ENCODE data around the gene NHEJ1.
A peak's percentile ranks its signal among the peaks of the same experiment; 100 is the strongest.
"Not testable (repeated sequence)": the region's sequence is repeated elsewhere in the genome, so short reads cannot be mapped to it uniquely, and the experiment has no call there.

Gene NHEJ1

GRCh38 chr2:219205981-219206327 is 45.3 kb upstream of the NHEJ1 start:
- H3K4me2 ChIP-seq (ENCODE audit: low read length): peak overlapping the region; percentile 86
- H3K36me3 ChIP-seq (ENCODE audit: insufficient read depth, low read length): peaks cover 35% of the 10 kb centered on the region; the same call in 1 of the 2 replicates
- H3F3A ChIP-seq (ENCODE audit: insufficient read depth, low read length): 0 out of 2 replicates have a peak, but pooled peaks cover 3% of the 10 kb centered on the region
- TF ChIP-seq CTCF (IDR thresholded peaks at IDR 0.05; ENCODE audit: low read length): no peak
- no peak for TF ChIP-seq EZH2 (IDR thresholded peaks at IDR 0.05; ENCODE audit: borderline replicate concordance, low read length)
- peak overlapping the region; percentile 24; the same call in 1 of the 2 replicates for H2AFZ ChIP-seq (ENCODE audit: low read length)
- peak overlapping the region; percentile 82 for H3K9ac ChIP-seq (ENCODE audit: low read length)
- peak overlapping the region; percentile 72 for H3K27ac ChIP-seq (ENCODE audit: low read depth, low read length, poor library complexity, severe bottlenecking)
- H3K9me3 ChIP-seq (ENCODE audit: low read length): peaks cover 6% of the 10 kb centered on the region; the same call in 1 of the 2 replicates
- H3K27me3 ChIP-seq (ENCODE audit: insufficient read depth, low read length): no peaks in the 10 kb centered on the region
- H3K4me1 ChIP-seq (ENCODE audit: insufficient read depth, low read length, severe bottlenecking): peaks cover 21% of the 10 kb centered on the region
- no peaks in the 10 kb centered on the region for H4K20me1 ChIP-seq (ENCODE audit: insufficient read depth, low read length)
- no peaks in the 10 kb centered on the region for H3K9me2 ChIP-seq (ENCODE audit: low read depth, low read length)
- H3K4me3 ChIP-seq (ENCODE audit: low read depth, low read length, poor library complexity, severe bottlenecking): peak overlapping the region; percentile 70
- H3K79me2 ChIP-seq (ENCODE audit: insufficient read depth, low read length): no peaks in the 10 kb centered on the region

- TF ChIP-seq CTCF (IDR thresholded peaks at IDR 0.05; ENCODE audit: low read length) (no peak), EZH2 (IDR thresholded peaks at IDR 0.05; ENCODE audit: borderline replicate concordance, low read length) (no peak)
- Histone ChIP-seq H3K9me3 (ENCODE audit: low read length) (peaks cover 6% of the 10 kb centered on the region; the same call in 1 of the 2 replicates), H3K4me3 (ENCODE audit: low read depth, low read length, poor library complexity, severe bottlenecking) (no peak overlapping the region)
Measured at GRCh38 chr2:219205165-219205538, 44.5 kb upstream of the NHEJ1 start.

GRCh38 chr2:219204425-219205164 is 44.0 kb upstream of the NHEJ1 start:
- H2AFZ ChIP-seq (ENCODE audit: low read length): no peak overlapping the region
- no peak for TF ChIP-seq CTCF (IDR thresholded peaks at IDR 0.05; ENCODE audit: low read length)

More at GRCh38 chr2:219205165-219205538, 44.5 kb upstream of the NHEJ1 start:
- Histone ChIP-seq H3K27me3 (ENCODE audit: insufficient read depth, low read length) (no peaks in the 10 kb centered on the region), H3K9ac (ENCODE audit: low read length) (no peak overlapping the region), H3F3A (ENCODE audit: insufficient read depth, low read length) (0 out of 2 replicates have a peak, but pooled peaks cover 3% of the 10 kb centered on the region), H3K79me2 (ENCODE audit: insufficient read depth, low read length) (no peaks in the 10 kb centered on the region), H3K27ac (ENCODE audit: low read depth, low read length, poor library complexity, severe bottlenecking) (no peak overlapping the region), H4K20me1 (ENCODE audit: insufficient read depth, low read length) (no peaks in the 10 kb centered on the region), H3K36me3 (ENCODE audit: insufficient read depth, low read length) (peaks cover 27% of the 10 kb centered on the region; the same call in 1 of the 2 replicates), H3K9me2 (ENCODE audit: low read depth, low read length) (no peaks in the 10 kb centered on the region), H2AFZ (ENCODE audit: low read length) (no peak overlapping the region), H3K4me2 (ENCODE audit: low read length) (no peak overlapping the region), H3K4me1 (ENCODE audit: insufficient read depth, low read length, severe bottlenecking) (peaks cover 21% of the 10 kb centered on the region)

GRCh38 chr2:219201331-219201730 is 40.7 kb upstream of the NHEJ1 start:
- H3K9me3 ChIP-seq (ENCODE audit: low read length); H3K79me2 ChIP-seq (ENCODE audit: insufficient read depth, low read length); H3K27me3 ChIP-seq (ENCODE audit: insufficient read depth, low read length); H3F3A ChIP-seq (ENCODE audit: insufficient read depth, low read length); H4K20me1 ChIP-seq (ENCODE audit: insufficient read depth, low read length); H3K4me1 ChIP-seq (ENCODE audit: insufficient read depth, low read length, severe bottlenecking); H3K4me3 ChIP-seq (ENCODE audit: low read depth, low read length, poor library complexity, severe bottlenecking); H2AFZ ChIP-seq (ENCODE audit: low read length); H3K4me2 ChIP-seq (ENCODE audit: low read length); H3K27ac ChIP-seq (ENCODE audit: low read depth, low read length, poor library complexity, severe bottlenecking); H3K9me2 ChIP-seq (ENCODE audit: low read depth, low read length); H3K9ac ChIP-seq (ENCODE audit: low read length); H3K36me3 ChIP-seq (ENCODE audit: insufficient read depth, low read length): not testable (repeated sequence)

More at GRCh38 chr2:219204425-219205164, 44.0 kb upstream of the NHEJ1 start:
- Histone ChIP-seq H3K9ac (ENCODE audit: low read length) (no peak overlapping the region), H3K9me2 (ENCODE audit: low read depth, low read length) (no peaks in the 10 kb centered on the region), H3K27me3 (ENCODE audit: insufficient read depth, low read length) (no peaks in the 10 kb centered on the region), H3K4me2 (ENCODE audit: low read length) (no peak overlapping the region), H3K4me1 (ENCODE audit: insufficient read depth, low read length, severe bottlenecking) (peaks cover 21% of the 10 kb centered on the region), H4K20me1 (ENCODE audit: insufficient read depth, low read length) (no peaks in the 10 kb centered on the region), H3K4me3 (ENCODE audit: low read depth, low read length, poor library complexity, severe bottlenecking) (no peak overlapping the region), H3F3A (ENCODE audit: insufficient read depth, low read length) (0 out of 2 replicates have a peak, but pooled peaks cover 3% of the 10 kb centered on the region), H3K36me3 (ENCODE audit: insufficient read depth, low read length) (peaks cover 21% of the 10 kb centered on the region; the same call in 1 of the 2 replicates), H3K79me2 (ENCODE audit: insufficient read depth, low read length) (no peaks in the 10 kb centered on the region), H3K9me3 (ENCODE audit: low read length) (peaks cover 6% of the 10 kb centered on the region; the same call in 1 of the 2 replicates), H3K27ac (ENCODE audit: low read depth, low read length, poor library complexity, severe bottlenecking) (no peak overlapping the region)

GRCh38 chr2:219200502-219201326 is 40.1 kb upstream of the NHEJ1 start:
- not testable (repeated sequence) for H3K79me2 ChIP-seq (ENCODE audit: insufficient read depth, low read length); H3K4me3 ChIP-seq (ENCODE audit: low read depth, low read length, poor library complexity, severe bottlenecking); H4K20me1 ChIP-seq (ENCODE audit: insufficient read depth, low read length); H3K9ac ChIP-seq (ENCODE audit: low read length); H2AFZ ChIP-seq (ENCODE audit: low read length); H3K9me3 ChIP-seq (ENCODE audit: low read length); H3K9me2 ChIP-seq (ENCODE audit: low read depth, low read length); H3F3A ChIP-seq (ENCODE audit: insufficient read depth, low read length); H3K27me3 ChIP-seq (ENCODE audit: insufficient read depth, low read length); H3K27ac ChIP-seq (ENCODE audit: low read depth, low read length, poor library complexity, severe bottlenecking); H3K36me3 ChIP-seq (ENCODE audit: insufficient read depth, low read length); H3K4me1 ChIP-seq (ENCODE audit: insufficient read depth, low read length, severe bottlenecking); H3K4me2 ChIP-seq (ENCODE audit: low read length)

Measured in OCI-LY1 (cell line).